CD14-positive monocyte (primary cell): ENCODE results near the gene STIM1. TPM values are rescaled to one million over a fixed set of nuclear protein-coding genes. Genes with fewer than 3 reads are reported as not detected.

Experiments used
- DNase-seq, 3 donors: peaks; one replicate each; pipeline ENCODE4 v3.0.0-alpha.2; 2011 to 2022
- H2AFZ ChIP-seq: 2 replicates; pipeline ENCODE4 v1.6.0; 2012; ENCODE audit warnings: mild to moderate bottlenecking, low read depth, low read length, inconsistent platforms; ENCODE audit not compliant: insufficient read depth, poor library complexity, severe bottlenecking
- H3K27ac ChIP-seq, 2 donors: 1 replicate in 1 of 2; 2 replicates in 1 of 2; pipeline ENCODE4 v1.5.1; 2012 to 2013; ENCODE audit warnings: low read length in 2 of 2, control low read depth in 1 of 2, inconsistent platforms in 1 of 2, low read depth in 1 of 2, mild to moderate bottlenecking in 1 of 2
- H3K27me3 ChIP-seq, 2 donors: one replicate each; pipeline versions ENCODE4 v1.6.0 to v1.6.1; 2011 to 2013; ENCODE audit warnings: low read length in 2 of 2; ENCODE audit not compliant: control insufficient read depth in 2 of 2, insufficient read depth in 2 of 2
- H3K36me3 ChIP-seq, 2 donors: replicated peaks in 1 of 2; 1 replicate in 1 of 2; 2 replicates in 1 of 2; pipeline versions ENCODE4 v1.5.1 to v1.6.1; 2012 to 2013; ENCODE audit warnings: low read length in 2 of 2, control low read depth in 1 of 2, inconsistent platforms in 1 of 2, mild to moderate bottlenecking in 1 of 2; ENCODE audit not compliant: insufficient read depth in 2 of 2, control insufficient read depth in 1 of 2
- H3K4me1 ChIP-seq, 2 donors: 1 replicate in 1 of 2; 2 replicates in 1 of 2; pipeline versions ENCODE4 v1.5.1 to v1.6.1; 2012 to 2013; ENCODE audit warnings: low read length in 2 of 2, control low read depth in 1 of 2, inconsistent platforms in 1 of 2, mild to moderate bottlenecking in 1 of 2, moderate library complexity in 1 of 2; ENCODE audit not compliant: insufficient read depth in 2 of 2, control insufficient read depth in 1 of 2
- H3K4me2 ChIP-seq: replicated peaks from 2 replicates; pipeline ENCODE3; 2012; ENCODE audit warnings: low read length, moderate library complexity, mild to moderate bottlenecking; ENCODE audit not compliant: poor library complexity, severe bottlenecking; ENCODE audit errors: extremely low read depth
- H3K4me3 ChIP-seq, 3 experiments: fragments of 200-600 bp in 1 of 3; sonication (generic) in 1 of 3; replicated peaks in 1 of 3; 1 replicate in 2 of 3; 2 replicates in 1 of 3; pipeline ENCODE4 v1.5.1; 2011 to 2013; ENCODE audit warnings: low read length in 3 of 3, mild to moderate bottlenecking in 3 of 3, control low read depth in 2 of 3, low read depth in 2 of 3, inconsistent platforms in 1 of 3, moderate library complexity in 1 of 3
- H3K79me2 ChIP-seq: 2 replicates; pipeline ENCODE4 v1.6.0; 2012; ENCODE audit warnings: mild to moderate bottlenecking, control low read depth, inconsistent platforms, low read length, moderate library complexity; ENCODE audit not compliant: insufficient read depth
- H3K9ac ChIP-seq: 2 replicates; pipeline ENCODE4 v1.6.0; 2017; ENCODE audit warnings: low read length, mild to moderate bottlenecking; ENCODE audit not compliant: insufficient read depth, poor library complexity, severe bottlenecking
- H3K9me3 ChIP-seq, 2 donors: replicated peaks in 1 of 2; 1 replicate in 1 of 2; 2 replicates in 1 of 2; pipeline versions ENCODE4 v1.5.1 to v1.6.1; 2012 to 2013; ENCODE audit warnings: low read length in 2 of 2, control low read depth in 1 of 2; ENCODE audit not compliant: control insufficient read depth in 1 of 2, insufficient read depth in 1 of 2
- H4K20me1 ChIP-seq: 2 replicates; pipeline ENCODE4 v1.6.0; 2012; ENCODE audit warnings: mild to moderate bottlenecking, low read length, control low read depth, moderate library complexity; ENCODE audit not compliant: insufficient read depth
- H3K27ac Mint-ChIP-seq, 7 donors: one replicate each; pipeline ENCODE4 v1.8.0; 2020; ENCODE audit warnings: mild to moderate bottlenecking in 7 of 7, mixed read lengths in 7 of 7, moderate library complexity in 6 of 7, inconsistent platforms in 2 of 7
- H3K27me3 Mint-ChIP-seq, 3 donors: one replicate each; pipeline ENCODE4 v1.8.0; 2021 to 2022; ENCODE audit warnings: low read depth in 3 of 3, mild to moderate bottlenecking in 3 of 3, mixed read lengths in 3 of 3, moderate library complexity in 3 of 3, inconsistent platforms in 1 of 3
- H3K36me3 Mint-ChIP-seq, 2 donors: one replicate each; pipeline ENCODE4 v1.8.0; 2020; ENCODE audit warnings: mixed read lengths in 2 of 2, inconsistent platforms in 1 of 2, mild to moderate bottlenecking in 1 of 2
- H3K4me1 Mint-ChIP-seq: one replicate; pipeline ENCODE4 v1.8.0; 2020; ENCODE audit warnings: mild to moderate bottlenecking, mixed read lengths
- H3K4me3 Mint-ChIP-seq, 2 donors: one replicate each; pipeline ENCODE4 v1.8.0; 2020; ENCODE audit warnings: mild to moderate bottlenecking in 2 of 2, mixed read lengths in 2 of 2, moderate library complexity in 1 of 2
- H3K9me3 Mint-ChIP-seq, 7 donors: one replicate each; pipeline ENCODE4 v1.8.0; 2020 to 2022; ENCODE audit warnings: mixed read lengths in 7 of 7, mild to moderate bottlenecking in 6 of 7, moderate library complexity in 6 of 7, inconsistent platforms in 2 of 7
- CTCF ChIP-seq: fragments of 200-600 bp; IDR thresholded peaks from one replicate; pipeline ENCODE4 v1.8.0; 2022; ENCODE audit warnings: antibody characterized with exemption, mild to moderate bottlenecking
- WGBS: methylation state at CpG from one replicate; pipeline ENCODE4 v1.1.5; 2013; ENCODE audit warnings: missing lambda C conversion rate; ENCODE audit not compliant: insufficient coverage; 5-methylcytosine and 5-hydroxymethylcytosine counted together
- intact Hi-C, 2 donors: fragments of 100-400 bp; cut with micrococcal nuclease; formaldehyde crosslinking; loops; one replicate each; pipeline versions ENCODE4 v1.15.0 to v1.15.1; 2023
- polyA plus RNA-seq, 3 donors: library from polyadenylated mRNA; depleted of rRNA in 1 of 3; unstranded in 2 of 3; stranded (reverse) in 1 of 3; fragments of 300-500 nt in 2 of 3; fragments of >200 nt in 1 of 3; fragmentation: Illumina TruSeq in 2 of 3; gene quantifications; 1 replicate in 2 of 3; 2 replicates in 1 of 3; pipeline ENCODE4 v1.2.3, GENCODE V29; 2012 to 2021

Gene STIM1
- polyA plus RNA-seq, 3 donors: 14.0 to 68.6 (median 21.0) TPM

GRCh38 chr11:4123218-4123617 is 267.8 kb downstream of the STIM1 start:
- H3K4me2 ChIP-seq: no peak overlapping the region
- no peaks in the 10 kb centered on the region for H3K4me1 ChIP-seq
- no peak for DNase-seq
- peaks cover 55 to 95% of the 10 kb centered on the region in 2 donors for H3K36me3 ChIP-seq
- H2AFZ ChIP-seq: no peak overlapping the region
- TF ChIP-seq CTCF: no peak
- Mint-ChIP-seq H3K36me3 (peaks cover 78 to 95% of the 10 kb centered on the region in 2 donors), H3K27ac (no peak overlapping the region), H3K4me3 (no peak overlapping the region), H3K27me3 (no peaks in the 10 kb centered on the region), H3K9me3 (no peaks in the 10 kb centered on the region), H3K4me1 (no peaks in the 10 kb centered on the region)
- H3K27ac ChIP-seq: no peak overlapping the region
- no peaks in the 10 kb centered on the region for H4K20me1 ChIP-seq
- H3K79me2 ChIP-seq: no peaks in the 10 kb centered on the region
- no peak overlapping the region for H3K9ac ChIP-seq
- intact Hi-C loops: no loop called here
- 96% methylated on average over 3 of the region's 4 CpGs for WGBS
- no peaks in the 10 kb centered on the region for H3K9me3 ChIP-seq
- no peak overlapping the region for H3K4me3 ChIP-seq
- no peaks in the 10 kb centered on the region for H3K27me3 ChIP-seq

GRCh38 chr11:4125141-4125540 is 269.7 kb downstream of the STIM1 start:
- no peak overlapping the region for H3K4me2 ChIP-seq
- no peak overlapping the region for H3K27ac ChIP-seq
- Mint-ChIP-seq H3K36me3 (peaks cover 75 to 92% of the 10 kb centered on the region in 2 donors), H3K27ac (peak overlapping the region in 2 of 7 donors; percentile 9 to 41), H3K27me3 (no peaks in the 10 kb centered on the region), H3K9me3 (no peaks in the 10 kb centered on the region), H3K4me1 (no peaks in the 10 kb centered on the region), H3K4me3 (no peak overlapping the region)
- no peak overlapping the region for H2AFZ ChIP-seq
- H3K4me1 ChIP-seq: no peaks in the 10 kb centered on the region
- DNase-seq: no peak
- no peak overlapping the region for H3K9ac ChIP-seq
- 100% methylated on average over 1 of the region's 6 CpGs for WGBS
- intact Hi-C loops: no loop called here
- H3K27me3 ChIP-seq: no peaks in the 10 kb centered on the region
- no peak for TF ChIP-seq CTCF
- no peaks in the 10 kb centered on the region for H4K20me1 ChIP-seq
- H3K4me3 ChIP-seq: no peak overlapping the region
- H3K9me3 ChIP-seq: no peaks in the 10 kb centered on the region
- no peaks in the 10 kb centered on the region for H3K79me2 ChIP-seq
- H3K36me3 ChIP-seq: peaks cover 55 to 93% of the 10 kb centered on the region in 2 donors
